ENCODE data around the gene NPC1L1.
A peak's percentile ranks its signal among the peaks of the same experiment; 100 is the strongest.

DNA sequence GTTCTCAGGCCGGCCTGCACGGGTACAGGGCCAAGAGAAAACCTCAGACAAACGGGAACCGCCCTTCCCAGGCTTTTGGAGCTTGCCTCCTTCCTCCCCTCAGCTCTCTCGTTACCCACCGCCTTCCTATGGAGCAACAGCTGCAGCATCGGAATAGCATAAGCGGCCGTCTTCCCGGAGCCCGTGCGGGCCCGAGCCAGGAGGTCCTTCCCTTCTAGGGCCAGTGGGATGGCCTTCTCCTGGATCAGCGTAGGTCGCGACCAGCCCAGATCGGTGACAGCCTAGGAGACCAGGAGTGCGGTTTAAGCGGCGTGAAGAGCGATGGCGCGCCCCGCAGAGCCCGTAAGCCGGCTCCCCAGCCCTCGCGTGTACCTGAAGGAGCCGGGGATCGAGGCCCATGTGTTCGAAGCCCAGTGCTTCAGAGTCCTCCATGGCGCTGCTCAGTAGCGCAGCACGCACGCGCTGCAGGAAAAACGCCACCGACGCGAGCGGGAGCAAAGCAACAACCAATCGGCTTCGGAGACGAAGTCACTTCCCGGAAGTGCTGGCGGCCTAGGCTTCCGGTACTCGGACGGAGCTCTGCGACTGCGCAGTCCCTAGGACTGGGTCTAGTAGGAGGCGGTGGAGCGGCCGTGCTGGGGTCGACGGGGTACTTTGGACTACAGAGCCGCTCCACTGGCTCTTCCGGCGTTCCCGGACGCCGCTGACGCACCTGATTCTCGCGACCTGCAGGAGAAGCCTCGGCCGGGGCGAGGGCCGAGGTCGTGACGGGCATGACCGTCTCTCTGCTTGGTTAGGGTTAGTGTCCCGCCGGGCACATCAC is 32.5 kb upstream of the NPC1L1 start, which contains the start of gene DDX56:
- TF ChIP-seq RCOR1 (IDR thresholded peaks at IDR 0.05; ENCODE audit: insufficient replicate concordance, low read length) (no peak), RAD21 (IDR thresholded peaks at IDR 0.05; ENCODE audit: low read length) (no peak), MAZ (IDR thresholded peaks at IDR 0.05; ENCODE audit: borderline replicate concordance, low read depth, low read length) (no peak), BHLHE40 (IDR thresholded peaks at IDR 0.05; ENCODE audit: low read depth, low read length) (0 out of 2 replicates have a peak, but pooled peaks have one; percentile 6), POLR2A (IDR thresholded peaks at IDR 0.05; ENCODE audit: low read depth, low read length) (peak; percentile 70), CEBPB (IDR thresholded peaks at IDR 0.05; ENCODE audit: low read depth, low read length) (no peak), NFE2L2 (IDR thresholded peaks at IDR 0.05; ENCODE audit: low read depth, low read length) (no peak), FOS (IDR thresholded peaks at IDR 0.05; ENCODE audit: low read depth, low read length) (no peak), RFX5 (IDR thresholded peaks at IDR 0.05; ENCODE audit: low read depth, low read length) (no peak)
- TF ChIP-seq, protein P1, sequence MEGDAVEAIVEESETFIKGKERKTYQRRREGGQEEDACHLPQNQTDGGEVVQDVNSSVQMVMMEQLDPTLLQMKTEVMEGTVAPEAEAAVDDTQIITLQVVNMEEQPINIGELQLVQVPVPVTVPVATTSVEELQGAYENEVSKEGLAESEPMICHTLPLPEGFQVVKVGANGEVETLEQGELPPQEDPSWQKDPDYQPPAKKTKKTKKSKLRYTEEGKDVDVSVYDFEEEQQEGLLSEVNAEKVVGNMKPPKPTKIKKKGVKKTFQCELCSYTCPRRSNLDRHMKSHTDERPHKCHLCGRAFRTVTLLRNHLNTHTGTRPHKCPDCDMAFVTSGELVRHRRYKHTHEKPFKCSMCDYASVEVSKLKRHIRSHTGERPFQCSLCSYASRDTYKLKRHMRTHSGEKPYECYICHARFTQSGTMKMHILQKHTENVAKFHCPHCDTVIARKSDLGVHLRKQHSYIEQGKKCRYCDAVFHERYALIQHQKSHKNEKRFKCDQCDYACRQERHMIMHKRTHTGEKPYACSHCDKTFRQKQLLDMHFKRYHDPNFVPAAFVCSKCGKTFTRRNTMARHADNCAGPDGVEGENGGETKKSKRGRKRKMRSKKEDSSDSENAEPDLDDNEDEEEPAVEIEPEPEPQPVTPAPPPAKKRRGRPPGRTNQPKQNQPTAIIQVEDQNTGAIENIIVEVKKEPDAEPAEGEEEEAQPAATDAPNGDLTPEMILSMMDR (conservative IDR thresholded peaks at IDR 0.05; ENCODE audit: low read depth, low read length) = no peak
- TF ChIP-seq, protein P2, sequence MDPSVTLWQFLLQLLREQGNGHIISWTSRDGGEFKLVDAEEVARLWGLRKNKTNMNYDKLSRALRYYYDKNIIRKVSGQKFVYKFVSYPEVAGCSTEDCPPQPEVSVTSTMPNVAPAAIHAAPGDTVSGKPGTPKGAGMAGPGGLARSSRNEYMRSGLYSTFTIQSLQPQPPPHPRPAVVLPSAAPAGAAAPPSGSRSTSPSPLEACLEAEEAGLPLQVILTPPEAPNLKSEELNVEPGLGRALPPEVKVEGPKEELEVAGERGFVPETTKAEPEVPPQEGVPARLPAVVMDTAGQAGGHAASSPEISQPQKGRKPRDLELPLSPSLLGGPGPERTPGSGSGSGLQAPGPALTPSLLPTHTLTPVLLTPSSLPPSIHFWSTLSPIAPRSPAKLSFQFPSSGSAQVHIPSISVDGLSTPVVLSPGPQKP (IDR thresholded peaks at IDR 0.05; ENCODE audit: borderline replicate concordance, low read depth, low read length) = no peak
